ENCODE measurements around the gene RBMY1F.
"Not testable (repeated sequence)": the region's sequence is repeated elsewhere in the genome, so short reads cannot be mapped to it uniquely, and the experiment has no call there.

DNA sequence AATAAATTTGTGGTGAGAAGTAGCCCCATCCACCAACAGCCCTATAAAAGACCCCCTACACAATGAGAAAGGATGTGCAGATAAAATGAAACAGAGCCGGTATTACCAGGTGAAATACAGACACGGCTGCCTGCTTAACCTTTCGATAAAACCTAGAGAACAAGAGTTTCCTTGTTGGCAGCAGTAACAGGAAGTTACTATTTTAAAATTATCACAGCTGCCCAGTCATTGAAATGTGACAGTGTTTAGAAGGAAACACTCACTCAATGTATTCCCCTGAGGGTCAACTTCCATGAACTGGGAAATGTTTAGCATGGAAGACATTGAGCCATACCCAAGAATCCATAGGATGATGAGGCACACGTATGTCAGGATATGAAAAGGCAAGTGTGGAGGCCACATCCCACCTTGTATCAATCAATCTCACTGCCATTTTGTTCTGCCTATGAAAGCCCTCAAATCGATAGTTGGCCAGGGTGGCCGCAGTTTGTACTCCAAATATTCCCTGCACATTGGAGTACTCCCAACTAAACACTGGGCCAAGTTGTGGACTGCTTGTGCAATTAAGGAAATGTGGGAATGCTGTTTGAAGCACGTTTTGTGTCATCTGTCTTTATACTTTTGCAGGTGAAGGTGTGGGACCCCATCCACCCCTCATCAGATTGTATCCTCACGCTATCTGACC is 41.6 kb downstream of the RBMY1F start:
- TF ChIP-seq RAD51 (IDR thresholded peaks at IDR 0.05); BRCA1 (IDR thresholded peaks at IDR 0.05; ENCODE audit: low read depth, low read length); POLR2AphosphoS2 (IDR thresholded peaks at IDR 0.05; ENCODE audit: low read depth, low read length): not testable (repeated sequence)
- TF ChIP-seq, protein P1, sequence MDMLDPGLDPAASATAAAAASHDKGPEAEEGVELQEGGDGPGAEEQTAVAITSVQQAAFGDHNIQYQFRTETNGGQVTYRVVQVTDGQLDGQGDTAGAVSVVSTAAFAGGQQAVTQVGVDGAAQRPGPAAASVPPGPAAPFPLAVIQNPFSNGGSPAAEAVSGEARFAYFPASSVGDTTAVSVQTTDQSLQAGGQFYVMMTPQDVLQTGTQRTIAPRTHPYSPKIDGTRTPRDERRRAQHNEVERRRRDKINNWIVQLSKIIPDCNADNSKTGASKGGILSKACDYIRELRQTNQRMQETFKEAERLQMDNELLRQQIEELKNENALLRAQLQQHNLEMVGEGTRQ (IDR thresholded peaks at IDR 0.05; ENCODE audit: borderline replicate concordance, low read depth, low read length): not testable (repeated sequence)
